ENCODE results near the gene TAF9.

- TF ChIP-seq POLR2A (IDR thresholded peaks at IDR 0.05) = no peak
- no peak for TF ChIP-seq CTCF (IDR thresholded peaks at IDR 0.05)
Observed at GRCh38 chr5:69341520-69342161, 27.7 kb downstream of the TAF9 start.

All from lower leg skin (tissue), 3 donors.